H9 (cell line): ENCODE measurements around the gene FGD5. TPM values are rescaled to one million over a fixed set of nuclear protein-coding genes. Genes with fewer than 3 reads are reported as not detected.

Experiments used
- DNase-seq: peaks from one replicate; pipeline ENCODE4 v3.0.0-alpha.2; 2017
- H2AFZ ChIP-seq: one replicate; pipeline ENCODE4 v1.6.1; 2013; ENCODE audit warnings: mild to moderate bottlenecking, low read length, control low read depth, moderate library complexity
- H2AK5ac ChIP-seq: 2 replicates; pipeline ENCODE4 v1.6.1; 2013; ENCODE audit warnings: low read length, control low read depth, mixed read lengths; ENCODE audit not compliant: insufficient read length
- H2BK120ac ChIP-seq: one replicate; pipeline ENCODE4 v1.6.1; 2013; ENCODE audit warnings: low read depth, mild to moderate bottlenecking, low read length, control low read depth, inconsistent platforms; ENCODE audit not compliant: poor library complexity, severe bottlenecking
- H2BK12ac ChIP-seq: 2 replicates; pipeline ENCODE4 v1.6.1; 2013; ENCODE audit warnings: low read length, control low read depth, mixed read lengths, low read depth; ENCODE audit not compliant: insufficient read length
- H2BK15ac ChIP-seq: 2 replicates; pipeline ENCODE4 v1.6.1; 2013; ENCODE audit warnings: low read depth, low read length, control low read depth
- H2BK20ac ChIP-seq: one replicate; pipeline ENCODE4 v1.6.1; 2013; ENCODE audit warnings: low read depth, mild to moderate bottlenecking, low read length, control low read depth, inconsistent platforms; ENCODE audit not compliant: poor library complexity, severe bottlenecking
- H2BK5ac ChIP-seq: 2 replicates; pipeline ENCODE4 v1.6.1; 2013; ENCODE audit warnings: low read length, control low read depth, mixed read lengths; ENCODE audit not compliant: insufficient read length
- H3K14ac ChIP-seq: 2 replicates; pipeline ENCODE4 v1.6.1; 2013; ENCODE audit warnings: low read length, control low read depth; ENCODE audit not compliant: insufficient read depth
- H3K18ac ChIP-seq: 2 replicates; pipeline ENCODE4 v1.6.1; 2013; ENCODE audit warnings: low read depth, mild to moderate bottlenecking, mixed read lengths, low read length, control low read depth; ENCODE audit not compliant: insufficient read length
- H3K23ac ChIP-seq: 2 replicates; pipeline ENCODE4 v1.6.1; 2013; ENCODE audit warnings: low read length, control low read depth, mixed read lengths, low read depth; ENCODE audit not compliant: insufficient read length
- H3K23me2 ChIP-seq: 2 replicates; pipeline ENCODE4 v1.6.1; 2013; ENCODE audit warnings: low read depth, mild to moderate bottlenecking, mixed read lengths, low read length, control low read depth; ENCODE audit not compliant: insufficient read length, poor library complexity, severe bottlenecking
- H3K27ac ChIP-seq: 2 replicates; pipeline ENCODE4 v1.5.1; 2013; ENCODE audit warnings: low read length, control low read depth, mixed read lengths, low read depth; ENCODE audit not compliant: insufficient read length
- H3K27me3 ChIP-seq: 2 replicates; pipeline ENCODE4 v1.6.1; 2013; ENCODE audit warnings: low read length, control low read depth, inconsistent platforms; ENCODE audit not compliant: insufficient read depth
- H3K4ac ChIP-seq: 2 replicates; pipeline ENCODE4 v1.6.1; 2013; ENCODE audit warnings: low read depth, mild to moderate bottlenecking, control low read depth, inconsistent platforms, low read length, moderate library complexity
- H3K4me1 ChIP-seq: 2 replicates; pipeline ENCODE4 v1.6.1; 2013; ENCODE audit warnings: low read length, control low read depth, inconsistent platforms; ENCODE audit not compliant: insufficient read depth
- H3K4me2 ChIP-seq: 2 replicates; pipeline ENCODE4 v1.6.1; 2013; ENCODE audit warnings: low read length, control low read depth, mixed read lengths; ENCODE audit not compliant: insufficient read length, insufficient read depth
- H3K56ac ChIP-seq: 2 replicates; pipeline ENCODE4 v1.6.1; 2013; ENCODE audit warnings: low read depth, mild to moderate bottlenecking, mixed read lengths, low read length, control low read depth; ENCODE audit not compliant: insufficient read length
- H3K79me1 ChIP-seq: 2 replicates; pipeline ENCODE4 v1.6.1; 2013; ENCODE audit warnings: low read depth, mild to moderate bottlenecking, moderate library complexity, low read length, control low read depth, inconsistent platforms; ENCODE audit not compliant: insufficient read depth, poor library complexity, severe bottlenecking
- H3K79me2 ChIP-seq: 2 replicates; pipeline ENCODE4 v1.6.1; 2013; ENCODE audit warnings: low read length, control low read depth, inconsistent platforms; ENCODE audit not compliant: insufficient read depth
- H3K9ac ChIP-seq: 2 replicates; pipeline ENCODE4 v1.6.1; 2013; ENCODE audit warnings: low read length, control low read depth, mixed read lengths; ENCODE audit not compliant: insufficient read length; ENCODE audit errors: extremely low read depth
- H3K9me3 ChIP-seq: one replicate; pipeline ENCODE4 v1.6.1; 2013; ENCODE audit warnings: low read depth, low read length, inconsistent platforms; ENCODE audit not compliant: control insufficient read depth
- H3T11ph ChIP-seq: one replicate; pipeline ENCODE4 v1.6.1; 2013; ENCODE audit warnings: mild to moderate bottlenecking, low read length, control low read depth, inconsistent platforms
- H4K20me1 ChIP-seq: one replicate; pipeline ENCODE4 v1.6.1; 2013; ENCODE audit not compliant: control insufficient read depth, insufficient read length, insufficient read depth
- H4K5ac ChIP-seq: 2 replicates; pipeline ENCODE4 v1.6.1; 2013; ENCODE audit warnings: low read depth, mild to moderate bottlenecking, mixed read lengths, low read length, control low read depth; ENCODE audit not compliant: insufficient read length
- H4K8ac ChIP-seq: replicated peaks from 2 replicates; pipeline ENCODE4 v1.6.1; 2013; ENCODE audit warnings: low read length, control low read depth, mixed read lengths, low read depth; ENCODE audit not compliant: insufficient read length
- H4K91ac ChIP-seq: 2 replicates; pipeline ENCODE4 v1.6.1; 2013; ENCODE audit warnings: low read depth, mild to moderate bottlenecking, moderate library complexity, mixed read lengths, low read length, control low read depth; ENCODE audit not compliant: insufficient read length
- H3K27ac Mint-ChIP-seq, 3 experiments: 2 replicates in 2 of 3; 3 replicates in 1 of 3; pipeline ENCODE4 v1.8.0; 2020 to 2021; ENCODE audit warnings: mixed read lengths in 3 of 3, mild to moderate bottlenecking in 1 of 3, moderate library complexity in 1 of 3
- H3K27me3 Mint-ChIP-seq: 2 replicates; pipeline ENCODE4 v1.8.0; 2021; ENCODE audit warnings: low read depth, mild to moderate bottlenecking, moderate library complexity, mixed read lengths
- H3K36me3 Mint-ChIP-seq, 3 experiments: 2 replicates in 2 of 3; 3 replicates in 1 of 3; pipeline ENCODE4 v1.8.0; 2020 to 2021; ENCODE audit warnings: low read depth in 3 of 3, mixed read lengths in 3 of 3; ENCODE audit not compliant: insufficient read depth in 1 of 3
- H3K4me1 Mint-ChIP-seq, 2 experiments: 2 replicates each; pipeline ENCODE4 v1.8.0; 2020; ENCODE audit warnings: mixed read lengths in 2 of 2
- H3K4me3 Mint-ChIP-seq, 2 experiments: 2 replicates in 1 of 2; 3 replicates in 1 of 2; pipeline ENCODE4 v1.8.0; 2020 to 2021; ENCODE audit warnings: mild to moderate bottlenecking in 2 of 2, mixed read lengths in 2 of 2, moderate library complexity in 1 of 2
- H3K9me3 Mint-ChIP-seq, 2 experiments: 2 replicates in 1 of 2; 3 replicates in 1 of 2; pipeline ENCODE4 v1.8.0; 2020; ENCODE audit warnings: mild to moderate bottlenecking in 2 of 2, mixed read lengths in 2 of 2, moderate library complexity in 1 of 2
- CTCF ChIP-seq: fragments of 200-600 bp; sonication (generic); conservative IDR thresholded peaks from 3 replicates; pipeline ENCODE4 v1.8.0; 2021; ENCODE audit warnings: antibody characterized with exemption, mild to moderate bottlenecking
- WGBS: extraction: QIAGEN DNeasy Blood & Tissue Kit; methylation state at CpG from one replicate; pipeline ENCODE4 v1.1.7; 2013; ENCODE audit warnings: missing lambda C conversion rate, low lambda C conversion rate, mixed read lengths; ENCODE audit not compliant: insufficient read length; ENCODE audit errors: extremely low coverage; 5-methylcytosine and 5-hydroxymethylcytosine counted together
- total RNA-seq: library from RNA; stranded (reverse); gene quantifications from 2 replicates; pipeline ENCODE4 v1.2.1, GENCODE V29; 2021

Gene FGD5
- total RNA-seq, 1 experiment from 2014 or later: 7.8 TPM

GRCh38 chr3:14792691-14793121 is 26.1 kb upstream of the FGD5 start:
- H3T11ph ChIP-seq: no peak overlapping the region
- no peak overlapping the region for H4K8ac ChIP-seq
- H2BK20ac ChIP-seq: no peak overlapping the region
- Mint-ChIP-seq H3K4me3 (no peak overlapping the region), H3K4me1 (peaks cover 2 to 35% of the 10 kb centered on the region in 2 experiments), H3K36me3 (no peaks in the 10 kb centered on the region), H3K9me3 (no peaks in the 10 kb centered on the region), H3K27ac (peak overlapping the region in 2 of 3 experiments; percentile 32 to 85; a peak in 4 of 7 replicates), H3K27me3 (peaks cover 20% of the 10 kb centered on the region)
- no peak overlapping the region for H2BK120ac ChIP-seq
- H3K79me2 ChIP-seq: no peaks in the 10 kb centered on the region
- no peaks in the 10 kb centered on the region for H3K23me2 ChIP-seq
- H3K56ac ChIP-seq: no peak overlapping the region
- no CpG with 5 or more reads among the region's 9 CpGs for WGBS
- H2AK5ac ChIP-seq: no peak overlapping the region
- DNase-seq: no peak
- no peak overlapping the region for H3K14ac ChIP-seq
- no peak overlapping the region for H2AFZ ChIP-seq
- no peaks in the 10 kb centered on the region for H3K4me1 ChIP-seq
- no peak overlapping the region for H3K4ac ChIP-seq
- TF ChIP-seq CTCF: no peak
- no peak overlapping the region for H3K4me2 ChIP-seq
- H2BK5ac ChIP-seq: no peak overlapping the region
- H3K79me1 ChIP-seq: no peaks in the 10 kb centered on the region
- H2BK12ac ChIP-seq: no peak overlapping the region
- no peaks in the 10 kb centered on the region for H3K27me3 ChIP-seq
- no peak overlapping the region for H2BK15ac ChIP-seq
- H4K5ac ChIP-seq: no peak overlapping the region
- no peak overlapping the region for H3K18ac ChIP-seq
- no peak overlapping the region for H3K27ac ChIP-seq
- no peak overlapping the region for H3K9ac ChIP-seq
- H3K23ac ChIP-seq: no peak overlapping the region
- no peaks in the 10 kb centered on the region for H3K9me3 ChIP-seq
- H4K20me1 ChIP-seq: no peaks in the 10 kb centered on the region
- no peak overlapping the region for H4K91ac ChIP-seq
